HepG2 (cell line): ENCODE data around the gene AFAP1. TPM values are rescaled to one million over a fixed set of nuclear protein-coding genes. Genes with fewer than 3 reads are reported as not detected.
A peak's percentile ranks its signal among the peaks of the same experiment; 100 is the strongest.

Experiments used
- BCL6 ChIP-seq: IDR thresholded peaks from 2 replicates; pipeline ENCODE4 v1.6.1; 2016; ENCODE audit warnings: missing genetic modification reagents, missing compliant biosample characterization
- GATAD1 ChIP-seq: IDR thresholded peaks from 2 replicates; pipeline ENCODE4 v1.6.1; 2016; ENCODE audit warnings: missing genetic modification reagents, missing compliant biosample characterization
- MED1 ChIP-seq: sonication (generic); formaldehyde crosslinking; IDR thresholded peaks from 2 replicates; pipeline ENCODE4 v1.4.0; 2020; ENCODE audit warnings: missing genetic modification reagents
- PCBP1 ChIP-seq: fragments of 200-400 bp; formaldehyde crosslinking; IDR thresholded peaks from 2 replicates; pipeline ENCODE4 v1.6.1; 2017; ENCODE audit warnings: mild to moderate bottlenecking, low read depth, low read length, borderline replicate concordance
- RFX3 ChIP-seq: IDR thresholded peaks from 2 replicates; pipeline ENCODE4 v1.6.1; 2016; ENCODE audit warnings: missing biosample characterization, missing genetic modification reagents
- RXRB ChIP-seq: IDR thresholded peaks from 2 replicates; pipeline ENCODE4 v1.6.1; 2016; ENCODE audit warnings: borderline replicate concordance, missing genetic modification reagents, missing compliant biosample characterization
- SP5 ChIP-seq: IDR thresholded peaks from 2 replicates; pipeline ENCODE4 v1.6.1; 2016; ENCODE audit warnings: low read depth, borderline replicate concordance
- SRY ChIP-seq: sonication (generic); formaldehyde crosslinking; IDR thresholded peaks from 2 replicates; pipeline ENCODE4 v1.8.0; 2022; ENCODE audit warnings: mild to moderate bottlenecking, missing genetic modification reagents
- ZNF124 ChIP-seq: sonication (generic); formaldehyde crosslinking; IDR thresholded peaks from 2 replicates; pipeline ENCODE4 v1.4.0; 2020; ENCODE audit warnings: missing genetic modification reagents
- polyA plus RNA-seq, 8 experiments: library from polyadenylated mRNA; depleted of rRNA in 3 of 8; stranded (reverse) in 7 of 8; unstranded in 1 of 8; fragments of >200 nt; fragmentation: Illumina TruSeq in 4 of 8; extraction: Trizol in 4 of 8; gene quantifications; 2 replicates each; pipeline versions ENCODE4 v1.2.1 to v1.2.3, GENCODE V29; 2011 to 2016; ENCODE audit warnings: low read depth in 4 of 8, missing spikeins in 1 of 8, mixed read lengths in 1 of 8; ENCODE audit not compliant: insufficient read depth in 1 of 8
- total RNA-seq, 5 experiments: library from RNA; depleted of rRNA; stranded (reverse); fragments of >200 nt; fragmentation: Illumina TruSeq; extraction: Trizol; gene quantifications; 2 replicates each; pipeline ENCODE4 v1.2.3, GENCODE V29; 2016; ENCODE audit warnings: low read depth in 1 of 5
- TF ChIP-seq, protein P1 (sequence below): sonication (generic); formaldehyde crosslinking; IDR thresholded peaks from 2 replicates; pipeline ENCODE4 v1.4.0; 2020; ENCODE audit warnings: mild to moderate bottlenecking, missing genetic modification reagents
- TF ChIP-seq, protein P2 (sequence below): sonication (generic); formaldehyde crosslinking; conservative IDR thresholded peaks from 2 replicates; pipeline ENCODE4 v1.8.0; 2022; ENCODE audit warnings: low read depth, missing genetic modification reagents
- TF ChIP-seq, protein P3 (sequence below), 2 experiments: fragments of 450-650 bp in 1 of 2; sonication (generic) in 1 of 2; formaldehyde crosslinking; IDR thresholded peaks; 2 replicates each; pipeline versions ENCODE4 v1.5.0 to v1.8.0; 2020 to 2022; ENCODE audit warnings: mild to moderate bottlenecking in 1 of 2, missing genetic modification reagents in 1 of 2
- TF ChIP-seq, protein P4 (sequence below): sonication (generic); formaldehyde crosslinking; IDR thresholded peaks from 2 replicates; pipeline ENCODE4 v1.5.0; 2020; ENCODE audit warnings: missing genetic modification reagents, mild to moderate bottlenecking, borderline replicate concordance
- TF ChIP-seq, protein P5 (sequence below): sonication (generic); formaldehyde crosslinking; IDR thresholded peaks from 2 replicates; pipeline ENCODE4 v1.4.0; 2020; ENCODE audit warnings: missing genetic modification reagents

AFAP1 gene
- total and polyA plus RNA-seq, 2 of the 13 experiments (the other 11 are each of a cell fraction or from before 2014, with no cell fraction given), result 2.5 TPM

DNA sequence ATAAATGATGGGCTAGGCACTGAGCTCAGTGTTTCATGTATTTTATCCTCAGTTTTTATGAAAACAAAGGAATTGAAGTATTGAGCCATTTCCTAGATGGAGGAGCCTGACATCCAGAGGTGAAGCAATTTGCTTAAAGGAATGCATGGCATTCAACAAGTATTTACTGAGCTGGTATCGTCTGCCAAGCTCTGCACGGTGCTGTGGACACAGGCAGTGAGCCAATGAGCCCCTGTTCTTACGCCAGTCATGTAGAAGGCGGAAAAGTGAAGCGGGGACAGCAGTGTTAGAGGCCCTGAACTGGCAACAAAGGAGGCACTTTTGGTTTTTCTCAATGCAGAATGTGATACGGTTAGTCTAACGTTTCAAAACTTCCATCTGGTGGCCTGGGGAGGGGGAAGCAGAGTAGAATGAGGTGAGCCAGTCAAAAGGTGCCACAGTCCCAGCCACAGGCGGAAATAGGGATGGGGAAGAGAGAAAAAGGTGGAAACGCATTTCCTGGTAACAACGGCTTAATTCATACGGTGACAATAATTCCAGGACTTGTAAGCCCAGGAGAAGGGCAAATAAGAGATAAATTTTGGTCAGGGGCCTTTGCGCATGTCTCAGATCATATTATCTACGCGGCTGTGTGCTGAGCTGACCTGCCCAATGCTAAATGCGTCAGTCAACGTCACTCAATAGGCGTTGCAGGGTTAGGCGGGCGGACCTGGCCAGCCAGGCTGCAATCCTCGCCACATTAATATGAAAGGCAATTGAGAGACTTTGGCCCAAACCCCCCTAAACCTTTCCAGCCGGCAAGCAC, 133.9 kb downstream of the AFAP1 start (continued):
- TF ChIP-seq, protein P1, sequence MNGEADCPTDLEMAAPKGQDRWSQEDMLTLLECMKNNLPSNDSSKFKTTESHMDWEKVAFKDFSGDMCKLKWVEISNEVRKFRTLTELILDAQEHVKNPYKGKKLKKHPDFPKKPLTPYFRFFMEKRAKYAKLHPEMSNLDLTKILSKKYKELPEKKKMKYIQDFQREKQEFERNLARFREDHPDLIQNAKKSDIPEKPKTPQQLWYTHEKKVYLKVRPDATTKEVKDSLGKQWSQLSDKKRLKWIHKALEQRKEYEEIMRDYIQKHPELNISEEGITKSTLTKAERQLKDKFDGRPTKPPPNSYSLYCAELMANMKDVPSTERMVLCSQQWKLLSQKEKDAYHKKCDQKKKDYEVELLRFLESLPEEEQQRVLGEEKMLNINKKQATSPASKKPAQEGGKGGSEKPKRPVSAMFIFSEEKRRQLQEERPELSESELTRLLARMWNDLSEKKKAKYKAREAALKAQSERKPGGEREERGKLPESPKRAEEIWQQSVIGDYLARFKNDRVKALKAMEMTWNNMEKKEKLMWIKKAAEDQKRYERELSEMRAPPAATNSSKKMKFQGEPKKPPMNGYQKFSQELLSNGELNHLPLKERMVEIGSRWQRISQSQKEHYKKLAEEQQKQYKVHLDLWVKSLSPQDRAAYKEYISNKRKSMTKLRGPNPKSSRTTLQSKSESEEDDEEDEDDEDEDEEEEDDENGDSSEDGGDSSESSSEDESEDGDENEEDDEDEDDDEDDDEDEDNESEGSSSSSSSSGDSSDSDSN, result 0 out of 2 replicates have a peak, but pooled peaks have one; percentile 12
- no peak for TF ChIP-seq RFX3 (CRISPR knock-in tag)
- peak; percentile 79 for TF ChIP-seq MED1 (CRISPR knock-in tag)
- TF ChIP-seq, protein P2, sequence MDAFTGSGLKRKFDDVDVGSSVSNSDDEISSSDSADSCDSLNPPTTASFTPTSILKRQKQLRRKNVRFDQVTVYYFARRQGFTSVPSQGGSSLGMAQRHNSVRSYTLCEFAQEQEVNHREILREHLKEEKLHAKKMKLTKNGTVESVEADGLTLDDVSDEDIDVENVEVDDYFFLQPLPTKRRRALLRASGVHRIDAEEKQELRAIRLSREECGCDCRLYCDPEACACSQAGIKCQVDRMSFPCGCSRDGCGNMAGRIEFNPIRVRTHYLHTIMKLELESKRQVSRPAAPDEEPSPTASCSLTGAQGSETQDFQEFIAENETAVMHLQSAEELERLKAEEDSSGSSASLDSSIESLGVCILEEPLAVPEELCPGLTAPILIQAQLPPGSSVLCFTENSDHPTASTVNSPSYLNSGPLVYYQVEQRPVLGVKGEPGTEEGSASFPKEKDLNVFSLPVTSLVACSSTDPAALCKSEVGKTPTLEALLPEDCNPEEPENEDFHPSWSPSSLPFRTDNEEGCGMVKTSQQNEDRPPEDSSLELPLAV (CRISPR knock-in tag), result no peak
- TF ChIP-seq, protein P3, sequence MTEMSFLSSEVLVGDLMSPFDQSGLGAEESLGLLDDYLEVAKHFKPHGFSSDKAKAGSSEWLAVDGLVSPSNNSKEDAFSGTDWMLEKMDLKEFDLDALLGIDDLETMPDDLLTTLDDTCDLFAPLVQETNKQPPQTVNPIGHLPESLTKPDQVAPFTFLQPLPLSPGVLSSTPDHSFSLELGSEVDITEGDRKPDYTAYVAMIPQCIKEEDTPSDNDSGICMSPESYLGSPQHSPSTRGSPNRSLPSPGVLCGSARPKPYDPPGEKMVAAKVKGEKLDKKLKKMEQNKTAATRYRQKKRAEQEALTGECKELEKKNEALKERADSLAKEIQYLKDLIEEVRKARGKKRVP (CRISPR knock-in tag; IDR thresholded peaks at IDR 0.05), result peak in 1 of 2 experiments; percentile 98; a peak in 2 of 4 replicates
- TF ChIP-seq BCL6, result peak; percentile 100
- TF ChIP-seq PCBP1, result no peak
- 0 out of 2 replicates have a peak, but pooled peaks have one; percentile 19 for TF ChIP-seq SP5
- TF ChIP-seq, protein P4, sequence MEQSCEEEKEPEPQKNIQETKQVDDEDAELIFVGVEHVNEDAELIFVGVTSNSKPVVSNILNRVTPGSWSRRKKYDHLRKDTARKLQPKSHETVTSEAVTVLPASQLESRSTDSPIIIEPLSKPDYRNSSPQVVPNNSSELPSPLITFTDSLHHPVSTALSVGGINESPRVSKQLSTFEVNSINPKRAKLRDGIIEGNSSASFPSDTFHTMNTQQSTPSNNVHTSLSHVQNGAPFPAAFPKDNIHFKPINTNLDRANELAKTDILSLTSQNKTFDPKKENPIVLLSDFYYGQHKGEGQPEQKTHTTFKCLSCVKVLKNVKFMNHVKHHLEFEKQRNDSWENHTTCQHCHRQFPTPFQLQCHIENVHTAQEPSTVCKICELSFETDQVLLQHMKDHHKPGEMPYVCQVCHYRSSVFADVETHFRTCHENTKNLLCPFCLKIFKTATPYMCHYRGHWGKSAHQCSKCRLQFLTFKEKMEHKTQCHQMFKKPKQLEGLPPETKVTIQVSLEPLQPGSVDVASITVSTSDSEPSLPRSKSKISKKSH, result no peak
- TF ChIP-seq, protein P5, sequence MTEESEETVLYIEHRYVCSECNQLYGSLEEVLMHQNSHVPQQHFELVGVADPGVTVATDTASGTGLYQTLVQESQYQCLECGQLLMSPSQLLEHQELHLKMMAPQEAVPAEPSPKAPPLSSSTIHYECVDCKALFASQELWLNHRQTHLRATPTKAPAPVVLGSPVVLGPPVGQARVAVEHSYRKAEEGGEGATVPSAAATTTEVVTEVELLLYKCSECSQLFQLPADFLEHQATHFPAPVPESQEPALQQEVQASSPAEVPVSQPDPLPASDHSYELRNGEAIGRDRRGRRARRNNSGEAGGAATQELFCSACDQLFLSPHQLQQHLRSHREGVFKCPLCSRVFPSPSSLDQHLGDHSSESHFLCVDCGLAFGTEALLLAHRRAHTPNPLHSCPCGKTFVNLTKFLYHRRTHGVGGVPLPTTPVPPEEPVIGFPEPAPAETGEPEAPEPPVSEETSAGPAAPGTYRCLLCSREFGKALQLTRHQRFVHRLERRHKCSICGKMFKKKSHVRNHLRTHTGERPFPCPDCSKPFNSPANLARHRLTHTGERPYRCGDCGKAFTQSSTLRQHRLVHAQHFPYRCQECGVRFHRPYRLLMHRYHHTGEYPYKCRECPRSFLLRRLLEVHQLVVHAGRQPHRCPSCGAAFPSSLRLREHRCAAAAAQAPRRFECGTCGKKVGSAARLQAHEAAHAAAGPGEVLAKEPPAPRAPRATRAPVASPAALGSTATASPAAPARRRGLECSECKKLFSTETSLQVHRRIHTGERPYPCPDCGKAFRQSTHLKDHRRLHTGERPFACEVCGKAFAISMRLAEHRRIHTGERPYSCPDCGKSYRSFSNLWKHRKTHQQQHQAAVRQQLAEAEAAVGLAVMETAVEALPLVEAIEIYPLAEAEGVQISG (CRISPR knock-in tag), result no peak; the same call in 1 of the 2 replicates
- TF ChIP-seq GATAD1 (CRISPR knock-in tag), result no peak
- peak; percentile 84 for TF ChIP-seq RXRB (CRISPR knock-in tag)
- TF ChIP-seq ZNF124 (CRISPR knock-in tag), result no peak
- no peak for TF ChIP-seq SRY (CRISPR knock-in tag)
